ENCODE measurements around the gene NDE1.
"Not testable (repeated sequence)": the region's sequence is repeated elsewhere in the genome, so short reads cannot be mapped to it uniquely, and the experiment has no call there.

NDE1 gene

GRCh38 chr16:15701975-15702970, 52.2 kb downstream of the NDE1 start:
- DNase-seq = peak; percentile 64

GRCh38 chr16:15703029-15703736, 53.1 kb downstream of the NDE1 start:
- no peak for DNase-seq

- DNase-seq = peak; percentile 71
Observed at GRCh38 chr16:15704545-15704987, 54.5 kb downstream of the NDE1 start.

- no peak for DNase-seq
Observed at GRCh38 chr16:15705064-15705565, 55.1 kb downstream of the NDE1 start.

- no peak for DNase-seq
Observed at GRCh38 chr16:15707332-15707731, 57.3 kb downstream of the NDE1 start.

GRCh38 chr16:15708096-15708495, 58.1 kb downstream of the NDE1 start:
- no peak for DNase-seq

GRCh38 chr16:15708997-15709396, 59.0 kb downstream of the NDE1 start:
- no peak for DNase-seq

GRCh38 chr16:15714393-15715172, 64.5 kb downstream of the NDE1 start:
- DNase-seq = no peak

- DNase-seq = no peak
Observed at GRCh38 chr16:15715221-15715620, 65.2 kb downstream of the NDE1 start.

GRCh38 chr16:15716694-15717447, 66.8 kb downstream of the NDE1 start:
- no peak for DNase-seq

GRCh38 chr16:15721018-15721417, 71.0 kb downstream of the NDE1 start:
- DNase-seq = no peak

GRCh38 chr16:15723808-15724207, 73.8 kb downstream of the NDE1 start:
- no peak for DNase-seq

GRCh38 chr16:15725641-15726240, 75.7 kb downstream of the NDE1 start:
- DNase-seq = no peak

GRCh38 chr16:15726715-15727114, 76.7 kb downstream of the NDE1 start:
- no peak for DNase-seq

GRCh38 chr16:15727697-15728096, 77.7 kb downstream of the NDE1 start:
- not testable (repeated sequence) for DNase-seq

- DNase-seq = no peak
Observed at GRCh38 chr16:15729152-15729551, 79.1 kb downstream of the NDE1 start.

GRCh38 chr16:15732416-15732815, 82.4 kb downstream of the NDE1 start:
- peak; percentile 13 for DNase-seq

GRCh38 chr16:15735610-15736009, 85.6 kb downstream of the NDE1 start:
- no peak for DNase-seq

GRCh38 chr16:15736529-15736928, 86.5 kb downstream of the NDE1 start:
- no peak for DNase-seq

- DNase-seq = no peak
Observed at GRCh38 chr16:15737140-15737644, 87.1 kb downstream of the NDE1 start.

- no peak for DNase-seq
Observed at GRCh38 chr16:15739464-15739863, 89.4 kb downstream of the NDE1 start.

Measured in fibroblast of skin of back (primary cell).